HG03378 (cell line): ENCODE measurements around the gene VGLL1.

Experiments
- ATAC-seq: cut with Tn5 transposase; IDR thresholded peaks from one replicate; pipeline ENCODE4 v1.9.1; 2021; ENCODE audit warnings: mild to moderate bottlenecking, moderate library complexity; ENCODE audit not compliant: unreplicated experiment

The VGLL1 gene

GRCh38 chrX:136531951-136532350 lies at the start of gene VGLL1:
Gene VGLL1, plus strand, starts transcription at chrX:136532215. Its CDS starts 3,806 bp downstream, at chrX:136536021.
- ATAC-seq, result no peak

- no peak for ATAC-seq
Measured at GRCh38 chrX:136487647-136488046, 44.4 kb upstream of the VGLL1 start, which contains the start of gene BRS3. Gene BRS3, plus strand, starts transcription at chrX:136487947. Its CDS starts 168 bp downstream, at chrX:136488115.

GRCh38 chrX:136488706-136489105 lies 43.3 kb upstream of the VGLL1 start:
- ATAC-seq, result no peak

GRCh38 chrX:136491832-136492231 lies 40.2 kb upstream of the VGLL1 start:
- ATAC-seq, result no peak

- ATAC-seq, result no peak
Measured at GRCh38 chrX:136493011-136493410, 39.0 kb upstream of the VGLL1 start.

- no peak for ATAC-seq
Measured at GRCh38 chrX:136495043-136495442, 37.0 kb upstream of the VGLL1 start.

GRCh38 chrX:136496186-136496763 lies 35.7 kb upstream of the VGLL1 start:
- ATAC-seq, result no peak

GRCh38 chrX:136496764-136497555 lies 35.1 kb upstream of the VGLL1 start:
- ATAC-seq, result peak; percentile 58

- ATAC-seq, result peak; percentile 28
Measured at GRCh38 chrX:136497556-136498052, 34.4 kb upstream of the VGLL1 start, which contains the start of gene HTATSF1. Gene HTATSF1, plus strand, starts transcription at chrX:136497592. Its CDS starts 93 bp downstream, at chrX:136497685.

- ATAC-seq, result no peak
Measured at GRCh38 chrX:136519069-136519468, 12.9 kb upstream of the VGLL1 start.

GRCh38 chrX:136523770-136524169 lies 8.2 kb upstream of the VGLL1 start:
- no peak for ATAC-seq

GRCh38 chrX:136525738-136526606 lies 6.0 kb upstream of the VGLL1 start:
- ATAC-seq, result no peak

GRCh38 chrX:136528645-136529315 lies 3.2 kb upstream of the VGLL1 start:
- ATAC-seq, result no peak

GRCh38 chrX:136529795-136530194 lies 2.2 kb upstream of the VGLL1 start:
- no peak for ATAC-seq

GRCh38 chrX:136534131-136534530 lies 2.1 kb downstream of the VGLL1 start:
- ATAC-seq, result no peak

- ATAC-seq, result no peak
Measured at GRCh38 chrX:136538811-136539210, 6.8 kb downstream of the VGLL1 start.

GRCh38 chrX:136540226-136540625 lies 8.2 kb downstream of the VGLL1 start:
- ATAC-seq, result no peak

- no peak for ATAC-seq
Measured at GRCh38 chrX:136541294-136541693, 9.3 kb downstream of the VGLL1 start.

- ATAC-seq, result no peak
Measured at GRCh38 chrX:136542281-136542680, 10.3 kb downstream of the VGLL1 start.

GRCh38 chrX:136546371-136546781 lies 14.4 kb downstream of the VGLL1 start:
- ATAC-seq, result no peak

- ATAC-seq, result no peak
Measured at GRCh38 chrX:136549226-136549625, 17.2 kb downstream of the VGLL1 start.
